ENCODE measurements around the gene ADGRA1.

Gene ADGRA1

GRCh38 chr10:133079836-133080682 lies 7.7 kb upstream of the ADGRA1 start:
- no peak for DNase-seq

GRCh38 chr10:133080683-133081040 lies 7.1 kb upstream of the ADGRA1 start:
- no peak for DNase-seq

GRCh38 chr10:133081636-133082035 lies 6.1 kb upstream of the ADGRA1 start:
- no peak for DNase-seq

GRCh38 chr10:133082685-133083421 lies 4.9 kb upstream of the ADGRA1 start:
- no peak for DNase-seq

GRCh38 chr10:133083422-133084100 lies 4.2 kb upstream of the ADGRA1 start:
- DNase-seq, result no peak

GRCh38 chr10:133084491-133084890 lies 3.2 kb upstream of the ADGRA1 start:
- DNase-seq, result no peak

GRCh38 chr10:133085251-133086125 lies 2.2 kb upstream of the ADGRA1 start:
- DNase-seq, result no peak

- no peak for DNase-seq
Observed at GRCh38 chr10:133086247-133086646, 1.5 kb upstream of the ADGRA1 start.

GRCh38 chr10:133087045-133087678 lies 562 bp upstream of the ADGRA1 start:
- no peak for DNase-seq

- DNase-seq, result no peak
Observed at GRCh38 chr10:133088179-133088955, 643 bp downstream of the ADGRA1 start.

- DNase-seq, result no peak
Observed at GRCh38 chr10:133088956-133089800, 1.5 kb downstream of the ADGRA1 start.

GRCh38 chr10:133090101-133090500 lies 2.4 kb downstream of the ADGRA1 start:
- no peak for DNase-seq

- no peak for DNase-seq
Observed at GRCh38 chr10:133090654-133091053, 2.9 kb downstream of the ADGRA1 start.

- DNase-seq, result no peak
Observed at GRCh38 chr10:133091316-133091715, 3.6 kb downstream of the ADGRA1 start.

GRCh38 chr10:133093291-133093690 lies 5.6 kb downstream of the ADGRA1 start:
- DNase-seq, result no peak

- no peak for DNase-seq
Observed at GRCh38 chr10:133094286-133094685, 6.6 kb downstream of the ADGRA1 start.

GRCh38 chr10:133094866-133095265 lies 7.1 kb downstream of the ADGRA1 start:
- no peak for DNase-seq

GRCh38 chr10:133095586-133095985 lies 7.9 kb downstream of the ADGRA1 start:
- DNase-seq, result no peak

GRCh38 chr10:133096616-133097269 lies 9.0 kb downstream of the ADGRA1 start:
- DNase-seq, result no peak

GRCh38 chr10:133097418-133097817 lies 9.7 kb downstream of the ADGRA1 start:
- no peak for DNase-seq
